ENCODE data around the gene SLIT3. TPM values are rescaled to one million over a fixed set of nuclear protein-coding genes. Genes with fewer than 3 reads are reported as not detected.

Gene SLIT3
- total RNA-seq, 1 donor from 2014 or later: 31.8 TPM

GRCh38 chr5:169104937-169105494 lies 195.9 kb downstream of the SLIT3 start:
- Mint-ChIP-seq H3K4me3 (ENCODE audit: unreplicated experiment) (no peak overlapping the region), H3K27me3 (ENCODE audit: unreplicated experiment) (peaks cover 8% of the 10 kb centered on the region), H3K9me3 (ENCODE audit: unreplicated experiment) (peaks cover 10% of the 10 kb centered on the region), H3K27ac (ENCODE audit: unreplicated experiment) (no peak overlapping the region), H3K4me1 (ENCODE audit: unreplicated experiment) (peaks cover 25% of the 10 kb centered on the region), H3K36me3 (ENCODE audit: unreplicated experiment) (peaks cover 11% of the 10 kb centered on the region)
- TF ChIP-seq CTCF (IDR thresholded peaks at IDR 0.05): no peak
- no peak for DNase-seq (ENCODE audit: extremely low spot score, unreplicated experiment)

- no peak for TF ChIP-seq CTCF (IDR thresholded peaks at IDR 0.05)
- no peaks in the 10 kb centered on the region for H3K9me3 Mint-ChIP-seq (ENCODE audit: unreplicated experiment)
- H3K4me1 Mint-ChIP-seq (ENCODE audit: unreplicated experiment): peaks cover 38% of the 10 kb centered on the region
- no peak overlapping the region for H3K27ac Mint-ChIP-seq (ENCODE audit: unreplicated experiment)
- H3K36me3 Mint-ChIP-seq (ENCODE audit: unreplicated experiment): peaks cover 11% of the 10 kb centered on the region
- H3K4me3 Mint-ChIP-seq (ENCODE audit: unreplicated experiment): no peak overlapping the region
- no peak for DNase-seq (ENCODE audit: extremely low spot score, unreplicated experiment)
- peaks cover 8% of the 10 kb centered on the region for H3K27me3 Mint-ChIP-seq (ENCODE audit: unreplicated experiment)
These were observed 197.3 kb downstream of the SLIT3 start for GRCh38 chr5:169103586-169104181.

GRCh38 chr5:169101966-169102365 lies 199.0 kb downstream of the SLIT3 start:
- H3K9me3 Mint-ChIP-seq (ENCODE audit: unreplicated experiment): no peaks in the 10 kb centered on the region
- no peak for TF ChIP-seq CTCF (IDR thresholded peaks at IDR 0.05)
- H3K27ac Mint-ChIP-seq (ENCODE audit: unreplicated experiment): no peak overlapping the region
- DNase-seq (ENCODE audit: extremely low spot score, unreplicated experiment): no peak
- peaks cover 49% of the 10 kb centered on the region for H3K4me1 Mint-ChIP-seq (ENCODE audit: unreplicated experiment)
- peaks cover 8% of the 10 kb centered on the region for H3K27me3 Mint-ChIP-seq (ENCODE audit: unreplicated experiment)
- no peak overlapping the region for H3K4me3 Mint-ChIP-seq (ENCODE audit: unreplicated experiment)
- peaks cover 11% of the 10 kb centered on the region for H3K36me3 Mint-ChIP-seq (ENCODE audit: unreplicated experiment)

GRCh38 chr5:169100735-169101075 lies 200.2 kb downstream of the SLIT3 start:
- no peak for TF ChIP-seq CTCF (IDR thresholded peaks at IDR 0.05)
- Mint-ChIP-seq H3K9me3 (ENCODE audit: unreplicated experiment) (no peaks in the 10 kb centered on the region), H3K4me1 (ENCODE audit: unreplicated experiment) (peaks cover 61% of the 10 kb centered on the region), H3K36me3 (ENCODE audit: unreplicated experiment) (peaks cover 11% of the 10 kb centered on the region), H3K27ac (ENCODE audit: unreplicated experiment) (peak overlapping the region; percentile 8), H3K4me3 (ENCODE audit: unreplicated experiment) (no peak overlapping the region), H3K27me3 (ENCODE audit: unreplicated experiment) (peaks cover 8% of the 10 kb centered on the region)
- DNase-seq (ENCODE audit: extremely low spot score, unreplicated experiment): no peak

- Mint-ChIP-seq H3K27me3 (ENCODE audit: unreplicated experiment) (peaks cover 4% of the 10 kb centered on the region), H3K4me1 (ENCODE audit: unreplicated experiment) (peaks cover 67% of the 10 kb centered on the region), H3K9me3 (ENCODE audit: unreplicated experiment) (no peaks in the 10 kb centered on the region), H3K4me3 (ENCODE audit: unreplicated experiment) (no peak overlapping the region), H3K36me3 (ENCODE audit: unreplicated experiment) (peaks cover 8% of the 10 kb centered on the region), H3K27ac (ENCODE audit: unreplicated experiment) (peak overlapping the region; percentile 8)
- DNase-seq (ENCODE audit: extremely low spot score, unreplicated experiment): no peak
- no peak for TF ChIP-seq CTCF (IDR thresholded peaks at IDR 0.05)
These were observed 200.9 kb downstream of the SLIT3 start for GRCh38 chr5:169099801-169100734.
